ENCODE measurements around the gene DIMT1.

DIMT1 gene

DNA sequence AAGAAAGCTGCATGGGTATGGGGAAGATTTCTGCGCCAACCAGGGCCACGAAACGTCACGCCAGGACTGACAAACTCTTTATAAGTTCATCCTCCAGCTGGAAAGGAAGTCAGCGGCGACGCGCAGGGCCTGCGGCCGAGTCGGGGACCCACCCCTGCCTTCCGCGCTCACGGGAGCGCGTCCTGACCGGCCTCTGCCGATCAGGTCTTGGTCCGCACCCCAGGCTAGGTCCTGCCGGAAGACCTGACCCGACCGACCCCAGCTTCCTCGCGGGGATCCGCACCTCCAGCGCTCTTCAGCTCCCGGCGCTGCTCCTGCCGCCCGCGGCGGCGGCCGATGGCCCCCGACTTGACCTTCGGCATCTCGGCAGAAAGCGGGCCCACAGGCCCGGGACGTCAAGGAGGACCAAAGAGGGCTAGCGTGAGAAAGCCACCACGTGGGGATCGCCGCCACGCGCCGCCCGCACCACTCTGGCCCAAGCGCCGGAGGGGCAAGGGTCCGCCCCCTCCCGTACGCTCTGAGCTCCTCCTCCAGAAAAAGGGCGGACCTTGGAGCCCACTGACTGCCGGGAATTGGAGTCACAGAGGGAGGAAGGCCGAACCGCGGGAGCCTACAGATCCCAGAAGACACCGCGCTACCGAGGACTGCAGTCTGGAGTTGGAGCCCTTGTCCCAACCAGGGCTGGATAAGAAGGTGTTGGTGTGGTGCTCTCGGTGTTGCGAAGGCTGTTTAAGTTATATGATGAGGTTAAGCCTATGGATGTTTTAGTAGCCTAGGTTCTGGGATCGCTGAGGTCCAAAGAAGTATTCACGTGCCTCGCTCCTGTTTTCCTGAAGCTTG, at the start of gene DIMT1:
DIMT1 (minus strand) TSS at position 495 of the 840 bp plus-strand sequence; CDS start at position 362, 133 bp downstream.
- peak within 1 kb of the TSS; percentile 98 to 99 for H3K27ac Mint-ChIP-seq
- H3K27me3 Mint-ChIP-seq = no peaks in the 10 kb centered on the region
- ATAC-seq = peak; percentile 96
- peaks cover 41% of the 10 kb centered on the region for H3K4me1 Mint-ChIP-seq
- DNase-seq = peak; percentile 93 to 97
- H3K4me3 Mint-ChIP-seq = peak within 1 kb of the TSS; percentile 98 to 99
- no peaks in the 10 kb centered on the region for H3K9me3 Mint-ChIP-seq

DNA sequence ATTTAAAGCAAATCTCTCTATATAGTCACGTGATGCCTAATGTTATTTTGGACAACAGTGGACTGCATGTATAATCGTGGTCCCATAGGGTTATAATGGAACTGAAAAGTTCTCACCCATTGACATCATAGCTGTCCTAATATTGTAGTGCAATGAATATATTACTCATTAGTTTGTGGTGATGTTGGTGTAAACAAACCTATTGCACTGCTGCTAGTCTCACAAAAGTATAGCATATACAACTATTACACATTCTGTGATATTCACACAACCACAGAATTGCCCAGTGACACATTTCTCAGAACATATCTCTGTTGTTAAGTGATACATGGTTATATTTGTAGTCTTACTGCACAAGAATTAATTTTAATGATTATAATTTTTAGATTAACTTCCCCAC, 46.6 kb upstream of the DIMT1 start:
- Mint-ChIP-seq H3K4me3 (no peak overlapping the region), H3K27ac (no peak overlapping the region), H3K27me3 (no peaks in the 10 kb centered on the region), H3K9me3 (no peaks in the 10 kb centered on the region), H3K4me1 (no peaks in the 10 kb centered on the region)
- DNase-seq (no peak), ATAC-seq (peak; percentile 43)

DNA sequence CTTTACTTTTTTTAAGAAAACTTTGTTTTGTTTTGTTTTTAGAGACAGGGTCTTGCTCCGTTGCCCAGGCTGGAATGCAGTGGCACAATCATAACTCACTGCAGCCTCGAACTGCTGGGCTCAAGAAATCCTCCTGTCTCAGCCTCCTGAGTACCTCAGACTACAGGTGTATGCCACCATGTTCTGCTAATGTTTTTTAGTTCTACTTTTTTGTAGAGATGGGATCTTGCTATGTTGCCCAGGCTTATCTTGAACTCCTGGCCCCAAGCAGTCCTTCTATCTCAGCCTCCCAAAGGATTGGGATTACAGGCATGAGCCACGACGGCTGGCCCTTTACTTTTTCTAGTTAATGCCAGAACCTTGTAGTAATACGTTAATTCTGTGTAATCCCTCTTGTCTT, 44.8 kb upstream of the DIMT1 start:
- Mint-ChIP-seq H3K4me3 (no peak overlapping the region), H3K9me3 (no peaks in the 10 kb centered on the region), H3K4me1 (no peaks in the 10 kb centered on the region), H3K27ac (no peak overlapping the region), H3K27me3 (no peaks in the 10 kb centered on the region)
- ATAC-seq (no peak), DNase-seq (no peak)

DNA sequence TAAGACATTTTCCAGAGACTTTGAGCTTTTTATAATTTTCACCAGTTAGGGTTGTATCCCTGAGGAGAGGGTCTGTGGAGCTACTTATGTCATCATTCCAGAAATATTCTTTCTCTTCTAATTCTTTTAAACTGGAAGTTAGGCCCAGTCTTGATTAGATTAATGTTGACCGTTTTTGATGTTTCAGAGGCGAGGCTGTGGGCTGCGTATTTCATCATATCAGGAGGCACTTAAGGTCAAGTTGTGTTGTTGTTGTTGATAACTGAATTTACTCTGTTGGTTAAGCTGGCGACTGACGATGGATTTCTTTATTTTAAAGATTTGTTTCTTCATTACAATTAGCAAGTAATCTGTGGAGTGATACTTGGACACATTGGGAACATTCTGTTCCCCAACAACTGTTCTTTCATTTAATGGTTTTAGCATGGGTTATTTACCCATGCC, 28.9 kb upstream of the DIMT1 start:
- Mint-ChIP-seq H3K9me3 (no peaks in the 10 kb centered on the region), H3K27me3 (no peaks in the 10 kb centered on the region), H3K4me3 (no peak overlapping the region), H3K27ac (peak overlapping the region; percentile 27 to 85), H3K4me1 (peaks cover 15% of the 10 kb centered on the region)
- DNase-seq = no peak
- no peak for ATAC-seq

DNA sequence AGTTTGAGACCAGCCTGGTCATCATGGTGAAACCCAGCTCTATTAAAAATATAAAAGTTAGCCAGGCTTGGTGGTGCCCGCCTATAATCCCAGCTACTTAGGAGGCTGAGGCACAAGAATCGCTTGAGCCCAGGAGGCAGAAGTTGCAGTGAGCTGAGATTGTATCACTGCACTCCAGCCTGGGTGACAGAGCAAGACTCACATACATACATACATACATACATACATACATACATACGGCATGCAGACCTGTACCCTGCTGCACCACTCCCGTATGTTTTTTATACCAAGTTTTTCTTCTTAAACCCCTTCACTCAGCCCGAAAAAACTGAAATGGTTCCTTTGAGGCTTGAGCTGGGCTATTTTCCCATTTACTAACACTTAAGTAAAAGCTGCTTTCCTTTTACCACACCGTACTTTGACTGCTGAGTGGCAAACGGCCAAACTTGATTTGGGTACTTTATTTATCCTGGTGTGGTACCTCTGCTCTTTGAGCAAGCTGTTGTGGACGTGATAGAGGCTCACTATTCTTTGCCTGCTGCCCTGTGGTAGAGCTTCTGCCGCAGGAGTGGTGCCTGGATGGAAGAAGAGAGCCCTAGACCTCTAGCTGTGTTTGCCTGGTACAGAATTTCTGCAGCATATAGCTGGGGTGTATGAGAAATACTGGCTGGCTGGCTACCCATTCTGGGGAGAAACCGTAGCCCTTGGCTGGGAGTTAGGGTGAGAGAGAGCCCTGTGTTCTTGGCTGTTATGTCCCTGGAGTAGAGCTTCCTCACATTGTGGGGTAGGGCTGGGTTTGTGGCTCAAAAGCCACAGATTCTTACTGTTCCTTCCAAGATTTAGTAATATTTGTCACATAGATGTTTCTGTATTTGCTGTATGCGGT, 28.3 kb upstream of the DIMT1 start:
- Mint-ChIP-seq H3K4me1 (peaks cover 19% of the 10 kb centered on the region), H3K27ac (peak overlapping the region in 1 of 2 donors; percentile 27), H3K4me3 (no peak overlapping the region), H3K9me3 (no peaks in the 10 kb centered on the region), H3K27me3 (no peaks in the 10 kb centered on the region)
- ATAC-seq (peak; percentile 28), DNase-seq (no peak)

DNA sequence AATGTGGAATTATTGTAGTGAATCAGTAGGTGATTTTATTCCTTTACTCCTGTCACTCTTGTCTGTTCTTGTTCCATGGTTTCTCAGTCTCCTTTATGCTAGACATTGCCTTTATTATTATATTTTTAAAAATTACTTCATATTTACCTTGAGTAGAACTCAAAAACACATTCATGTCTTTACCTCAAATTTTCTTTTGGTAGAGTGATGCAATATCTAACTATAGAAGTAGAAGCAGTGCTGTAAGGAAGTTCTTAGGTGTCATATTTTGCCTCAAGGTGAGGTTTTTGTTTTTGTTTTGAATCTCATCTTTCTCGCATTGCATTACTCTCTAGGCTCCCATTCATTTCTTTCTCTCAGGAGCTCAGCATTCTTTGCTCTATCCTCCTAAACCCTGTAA, 21.1 kb upstream of the DIMT1 start:
- H3K27me3 Mint-ChIP-seq = no peaks in the 10 kb centered on the region
- peaks cover 15% of the 10 kb centered on the region for H3K4me1 Mint-ChIP-seq
- no peak overlapping the region for H3K27ac Mint-ChIP-seq
- no peaks in the 10 kb centered on the region for H3K9me3 Mint-ChIP-seq
- no peak overlapping the region for H3K4me3 Mint-ChIP-seq
- DNase-seq = no peak
- no peak for ATAC-seq

DNA sequence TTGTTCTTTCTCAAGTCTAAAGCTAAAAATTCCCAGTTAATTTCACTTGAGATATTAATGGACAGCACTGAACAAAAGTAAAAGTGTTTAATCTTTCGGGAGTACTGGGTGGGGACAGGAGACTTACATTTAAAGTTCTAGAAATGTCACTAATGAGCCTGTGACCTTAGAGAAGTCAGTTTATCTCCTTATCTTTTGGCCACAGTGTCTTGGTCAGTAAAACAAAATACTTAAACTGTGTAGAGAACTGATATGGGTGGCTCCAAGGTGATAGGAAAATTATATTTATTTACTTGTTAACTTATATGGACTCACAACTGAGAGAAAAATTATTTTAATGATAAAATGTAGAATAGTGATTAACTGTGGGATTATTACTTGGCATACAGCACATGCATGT, 17.7 kb upstream of the DIMT1 start:
- peak overlapping the region in 1 of 2 donors; percentile 37 for H3K27ac Mint-ChIP-seq
- no peaks in the 10 kb centered on the region for H3K27me3 Mint-ChIP-seq
- no peak for DNase-seq
- no peak for ATAC-seq
- H3K9me3 Mint-ChIP-seq = no peaks in the 10 kb centered on the region
- no peak overlapping the region for H3K4me3 Mint-ChIP-seq
- H3K4me1 Mint-ChIP-seq = peaks cover 10% of the 10 kb centered on the region

DNA sequence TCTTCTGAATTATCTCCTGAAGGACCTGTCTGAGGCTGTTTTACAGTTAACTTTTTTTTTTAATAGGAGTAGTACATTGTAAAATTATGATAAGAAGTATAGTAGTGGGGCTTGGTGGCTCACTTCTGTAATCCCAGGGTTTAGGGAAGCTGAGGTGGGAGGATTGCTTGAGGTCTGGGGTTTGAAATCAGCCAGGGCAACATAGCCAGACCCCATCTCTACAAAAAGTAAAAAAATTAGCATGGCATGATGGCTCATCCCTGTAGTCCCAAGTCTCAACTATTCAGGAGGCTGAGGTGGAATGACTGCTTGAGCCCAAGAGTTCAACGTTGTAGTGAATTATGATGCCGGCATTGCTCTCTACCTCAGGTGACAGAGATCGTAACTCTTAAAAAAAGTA, 15.9 kb upstream of the DIMT1 start:
- ATAC-seq = no peak
- peaks cover 6% of the 10 kb centered on the region for H3K4me1 Mint-ChIP-seq
- no peaks in the 10 kb centered on the region for H3K9me3 Mint-ChIP-seq
- no peaks in the 10 kb centered on the region for H3K27me3 Mint-ChIP-seq
- no peak overlapping the region for H3K27ac Mint-ChIP-seq
- no peak overlapping the region for H3K4me3 Mint-ChIP-seq
- DNase-seq = no peak

DNA sequence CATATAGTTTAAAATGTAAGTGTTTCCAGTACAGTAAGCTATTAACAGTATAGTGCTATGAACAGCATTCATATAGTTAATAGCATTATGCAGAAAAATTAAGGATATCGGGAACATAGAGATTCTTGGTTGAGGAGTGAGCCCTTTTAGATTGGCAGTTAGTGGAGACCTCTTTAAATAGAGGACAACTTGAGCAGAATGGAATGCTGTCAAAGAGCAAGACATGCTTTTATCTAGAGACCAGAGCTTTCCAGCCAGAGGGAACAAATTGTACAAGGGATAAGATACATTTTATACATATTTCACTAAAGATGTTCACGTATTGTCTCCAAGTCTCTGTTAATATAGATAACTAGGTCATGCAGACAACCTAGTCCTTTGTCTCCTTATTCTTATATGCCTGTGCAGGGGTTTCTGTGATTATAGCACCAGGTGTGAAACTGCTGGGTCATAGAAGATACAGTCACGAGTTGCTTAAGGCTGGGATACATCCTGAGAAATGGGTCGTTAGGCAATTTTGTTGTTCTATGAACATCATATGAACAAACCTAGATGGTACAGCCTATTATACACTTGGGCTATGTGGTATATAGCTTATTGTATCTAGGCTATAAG, 14.9 kb upstream of the DIMT1 start:
- Mint-ChIP-seq H3K27me3 (no peaks in the 10 kb centered on the region), H3K27ac (no peak overlapping the region), H3K4me3 (no peak overlapping the region), H3K9me3 (no peaks in the 10 kb centered on the region), H3K4me1 (peaks cover 16% of the 10 kb centered on the region)
- DNase-seq (no peak), ATAC-seq (no peak)

DNA sequence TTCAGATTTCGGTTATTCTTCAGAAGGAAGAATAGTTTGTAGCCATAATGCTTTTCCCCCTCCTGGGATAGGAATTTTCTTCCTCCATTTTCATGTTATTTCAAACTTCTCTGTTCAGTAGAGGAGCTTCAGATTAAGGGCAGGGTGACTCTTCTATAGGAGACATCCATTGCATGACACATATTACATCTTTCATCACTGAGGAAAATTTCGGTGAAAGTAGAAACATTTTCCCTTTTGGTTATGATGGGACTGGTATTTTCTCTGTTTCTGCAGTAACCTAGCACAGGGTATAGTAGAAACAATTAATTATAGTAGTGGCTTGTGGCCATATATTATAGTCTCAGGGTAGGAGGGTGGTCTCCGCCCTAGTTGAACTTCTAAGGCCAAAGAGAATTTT, 10.0 kb upstream of the DIMT1 start:
- DNase-seq (no peak), ATAC-seq (no peak)
- Mint-ChIP-seq H3K4me1 (peaks cover 18% of the 10 kb centered on the region), H3K4me3 (peak overlapping the region; percentile 86 to 88), H3K27ac (peak overlapping the region in 1 of 2 donors; percentile 98), H3K27me3 (no peaks in the 10 kb centered on the region), H3K9me3 (no peaks in the 10 kb centered on the region)

DNA sequence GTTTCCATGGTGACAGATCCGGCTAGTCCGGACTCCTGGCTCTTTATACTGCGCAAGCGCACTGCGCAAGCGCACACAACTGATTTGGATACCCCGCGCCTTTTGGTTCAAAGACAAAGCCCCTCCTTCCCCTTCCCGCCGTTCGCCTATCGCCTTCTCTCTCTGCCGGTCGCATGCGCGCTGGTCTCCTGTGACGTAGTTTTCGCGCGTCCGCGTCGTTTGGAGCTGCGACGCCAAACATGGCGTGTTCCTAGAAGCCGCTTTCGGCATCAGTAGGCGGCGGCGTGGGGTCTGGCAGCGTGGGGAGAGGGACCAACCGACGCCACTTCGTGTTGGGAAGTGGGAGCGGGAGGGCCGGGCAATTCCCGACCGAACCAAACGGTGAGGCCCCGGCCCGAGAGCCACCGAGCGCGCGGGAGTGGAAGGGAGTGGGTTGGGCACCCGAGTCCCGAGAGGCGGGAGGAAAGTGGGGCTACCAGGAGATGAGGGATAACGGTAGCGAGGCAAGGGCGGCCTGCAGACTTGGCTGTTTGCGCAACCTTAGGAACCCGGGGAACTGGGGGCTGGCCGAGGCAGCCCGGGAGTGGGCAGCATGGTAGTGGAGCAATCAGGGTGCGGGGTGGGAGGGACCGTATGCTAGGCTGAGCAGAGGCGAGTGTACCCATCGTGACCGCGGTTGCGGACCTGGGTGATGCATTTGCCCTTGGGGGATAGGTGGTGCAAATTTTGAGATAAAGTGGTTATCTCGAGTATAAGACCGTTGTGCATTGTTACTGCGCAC, 9.0 kb upstream of the DIMT1 start, which contains the start of gene IPO11:
IPO11 (plus strand) TSS at position 215 of the 781 bp plus-strand sequence. CDS start 24,517 bp downstream, outside the sequence.
- H3K27me3 Mint-ChIP-seq = no peaks in the 10 kb centered on the region
- no peaks in the 10 kb centered on the region for H3K9me3 Mint-ChIP-seq
- H3K27ac Mint-ChIP-seq = peak within 1 kb of the TSS; percentile 95 to 98
- ATAC-seq (peak; percentile 96), DNase-seq (peak; percentile 98 to 99)
- H3K4me3 Mint-ChIP-seq = peak within 1 kb of the TSS; percentile 86 to 88
- peaks cover 18% of the 10 kb centered on the region for H3K4me1 Mint-ChIP-seq

DNA sequence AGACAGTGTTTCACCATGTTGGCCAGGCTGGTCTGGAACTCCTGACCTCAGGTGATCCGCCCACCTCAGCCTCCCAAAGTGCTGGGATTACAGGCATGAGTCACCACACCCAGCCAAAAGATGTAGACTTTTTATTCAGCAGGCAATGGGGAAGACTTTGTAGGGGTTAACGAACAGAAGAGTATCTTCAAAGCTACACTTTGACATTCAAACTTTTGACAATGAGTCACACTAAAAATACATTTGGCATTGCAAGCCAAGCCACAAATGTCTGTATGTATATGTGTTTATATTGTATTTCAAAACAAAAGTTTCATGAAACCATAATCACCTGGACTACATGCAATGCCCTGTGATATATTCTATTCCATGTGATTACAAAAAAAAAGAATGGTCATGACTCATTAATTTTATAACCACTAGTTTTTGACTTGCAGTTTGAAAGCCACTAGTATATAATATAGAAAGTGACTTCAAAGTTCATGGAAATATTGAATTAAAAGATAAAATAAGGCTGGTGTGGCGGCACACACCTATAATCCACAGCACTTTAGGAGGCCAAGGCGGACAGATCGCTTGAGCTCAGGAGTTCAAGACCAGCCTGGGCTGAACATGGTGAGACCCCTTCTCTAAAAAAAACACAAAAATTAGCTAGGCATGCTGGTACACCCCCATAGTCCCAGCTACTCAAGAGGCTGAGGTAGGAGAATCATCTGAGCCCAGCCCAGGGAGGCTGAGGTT, 8.3 kb downstream of the DIMT1 start:
- Mint-ChIP-seq H3K9me3 (no peaks in the 10 kb centered on the region), H3K4me3 (no peak overlapping the region), H3K27me3 (no peaks in the 10 kb centered on the region), H3K4me1 (peaks cover 49% of the 10 kb centered on the region), H3K27ac (peak overlapping the region; percentile 86 to 92)
- DNase-seq (no peak), ATAC-seq (peak; percentile 82)

DNA sequence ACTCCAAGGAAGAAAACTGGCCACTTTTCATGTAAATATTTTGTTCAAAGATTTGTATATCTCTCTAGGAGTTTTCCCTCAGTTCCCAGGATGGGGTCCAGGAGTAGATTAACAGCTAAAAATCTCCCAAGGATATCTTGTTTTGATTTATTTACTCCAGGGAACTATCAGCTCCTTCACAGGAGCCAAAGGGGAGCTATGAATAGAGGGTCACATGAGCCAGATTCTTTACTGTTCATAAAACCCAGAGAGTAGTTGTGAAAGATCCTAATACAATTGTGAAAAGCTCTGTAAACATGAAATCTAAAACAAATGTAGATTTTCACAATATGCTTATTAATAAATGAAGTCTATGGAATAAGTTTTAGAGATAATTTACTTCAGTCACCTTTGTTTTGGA, 16.9 kb downstream of the DIMT1 start:
- no peaks in the 10 kb centered on the region for H3K9me3 Mint-ChIP-seq
- ATAC-seq (no peak), DNase-seq (no peak)
- no peaks in the 10 kb centered on the region for H3K4me1 Mint-ChIP-seq
- H3K4me3 Mint-ChIP-seq = no peak overlapping the region
- no peaks in the 10 kb centered on the region for H3K27me3 Mint-ChIP-seq
- peak overlapping the region in 1 of 2 donors; percentile 73 for H3K27ac Mint-ChIP-seq

DNA sequence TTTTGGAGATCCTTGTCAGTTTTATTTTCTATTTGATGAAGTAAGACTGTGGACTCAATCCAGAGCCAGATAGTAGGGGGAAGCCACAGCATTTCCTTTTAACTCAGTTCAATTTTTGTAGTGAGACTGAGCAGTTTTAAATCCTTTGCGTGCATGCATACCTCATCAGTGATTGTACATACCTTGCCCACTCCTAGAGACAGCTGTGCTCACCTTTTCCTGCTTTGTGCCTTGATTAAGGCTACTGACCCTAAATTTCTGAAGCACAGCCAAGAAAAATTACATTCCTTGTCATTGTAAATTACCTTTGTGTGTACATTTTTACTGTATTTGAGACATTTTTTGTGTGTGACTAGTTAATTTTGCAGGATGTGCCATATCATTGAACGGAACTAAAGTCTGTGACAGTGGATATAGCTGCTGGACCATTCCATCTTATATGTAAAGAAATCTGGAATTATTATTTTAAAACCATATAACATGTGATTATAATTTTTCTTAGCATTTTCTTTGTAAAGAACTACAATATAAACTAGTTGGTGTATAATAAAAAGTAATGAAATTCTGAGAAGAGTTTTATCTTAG, 17.8 kb downstream of the DIMT1 start:
- H3K27me3 Mint-ChIP-seq = no peaks in the 10 kb centered on the region
- no peak for ATAC-seq
- no peak for DNase-seq
- no peaks in the 10 kb centered on the region for H3K4me1 Mint-ChIP-seq
- no peaks in the 10 kb centered on the region for H3K9me3 Mint-ChIP-seq
- H3K4me3 Mint-ChIP-seq = no peak overlapping the region
- H3K27ac Mint-ChIP-seq = peak overlapping the region in 1 of 2 donors; percentile 22

All from stimulated activated naive CD8-positive, alpha-beta T cell treated with anti-CD3 and anti-CD28 coated beads, Interleukin-15, amount 100 ng/mL, for 72 hours (primary cell).